CD1c-positive myeloid dendritic cell (primary cell): ENCODE data around the gene THEM4.
"Not testable (repeated sequence)": the region's sequence is repeated elsewhere in the genome, so short reads cannot be mapped to it uniquely, and the experiment has no call there.

Source experiments
- DNase-seq: peaks from one replicate; pipeline ENCODE4 v3.0.0-alpha.2; 2016; ENCODE audit errors: extremely low spot score

THEM4 gene

DNA sequence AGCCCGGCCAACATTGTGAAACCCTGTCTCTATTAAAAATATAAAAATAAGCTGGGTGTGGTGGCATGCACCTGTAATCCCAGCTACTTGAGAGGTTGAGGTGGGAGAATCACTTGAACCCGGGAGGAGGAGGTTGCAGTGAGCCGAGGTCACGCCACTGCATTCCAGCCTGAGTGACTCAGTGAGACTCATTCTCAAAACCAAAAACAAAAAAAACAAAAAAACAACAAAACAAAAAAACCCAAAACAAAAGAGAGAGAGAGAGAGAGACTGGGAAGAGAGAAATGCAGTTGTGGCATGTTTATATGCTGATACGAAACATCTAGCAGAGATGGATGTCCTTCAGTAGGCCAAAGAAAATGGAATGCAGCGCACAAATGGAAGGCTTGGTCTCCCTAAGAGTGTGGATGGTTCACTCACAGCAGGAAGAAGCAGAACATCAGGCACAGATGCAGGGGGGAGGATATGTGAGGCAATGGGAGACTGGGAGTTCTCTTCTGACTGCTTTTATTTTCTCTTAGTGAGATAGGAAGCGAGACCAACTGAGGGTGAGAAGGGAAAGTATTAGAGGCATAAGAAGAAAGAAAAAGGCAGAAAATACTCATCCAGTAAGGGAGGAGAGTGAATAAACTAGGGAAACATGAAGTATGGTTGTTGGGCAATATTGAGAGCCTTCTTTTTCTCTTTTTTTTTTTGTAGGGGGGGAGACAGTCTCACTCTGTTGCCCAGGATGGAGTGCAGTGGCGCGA lies 16.0 kb downstream of the THEM4 start:
- no peak for DNase-seq

DNA sequence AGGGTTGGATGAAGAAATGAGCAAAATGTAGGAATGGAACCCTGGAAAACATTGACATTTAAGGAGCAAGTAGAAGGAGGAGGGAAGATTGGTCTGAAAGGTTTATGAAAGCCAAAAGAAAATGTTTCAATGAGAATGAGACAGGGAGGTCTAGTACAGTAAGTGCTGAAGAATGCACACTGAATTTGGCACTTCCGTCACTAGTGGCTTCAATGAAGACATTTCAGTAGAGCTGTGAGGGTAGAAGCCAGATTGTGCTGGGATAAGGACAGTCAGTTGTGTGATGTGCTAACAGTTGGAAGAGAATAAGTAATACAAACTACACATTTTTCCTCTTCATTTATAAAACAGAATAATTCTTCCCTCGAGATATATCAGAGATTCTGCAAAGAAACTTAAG lies 17.1 kb downstream of the THEM4 start:
- DNase-seq = no peak

DNA sequence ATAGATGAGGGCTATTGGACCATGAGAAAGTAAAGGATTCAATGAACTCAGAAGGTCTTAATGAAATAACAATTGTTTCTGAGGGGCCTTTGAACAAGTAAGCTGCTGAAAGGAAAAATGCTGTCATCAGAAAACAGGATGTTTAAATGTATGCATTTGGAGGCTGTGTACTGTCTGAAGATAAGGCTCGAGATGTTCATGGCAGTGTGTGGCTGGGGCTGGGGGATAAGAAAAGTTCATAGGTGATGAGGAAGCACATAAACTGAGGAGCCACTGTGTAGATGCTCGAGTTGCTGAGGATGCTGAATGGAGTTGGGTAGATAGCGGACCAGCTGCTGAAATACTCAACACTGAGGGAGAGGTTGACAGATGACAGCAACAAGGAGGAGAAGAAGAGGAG lies 17.8 kb downstream of the THEM4 start:
- no peak for DNase-seq

DNA sequence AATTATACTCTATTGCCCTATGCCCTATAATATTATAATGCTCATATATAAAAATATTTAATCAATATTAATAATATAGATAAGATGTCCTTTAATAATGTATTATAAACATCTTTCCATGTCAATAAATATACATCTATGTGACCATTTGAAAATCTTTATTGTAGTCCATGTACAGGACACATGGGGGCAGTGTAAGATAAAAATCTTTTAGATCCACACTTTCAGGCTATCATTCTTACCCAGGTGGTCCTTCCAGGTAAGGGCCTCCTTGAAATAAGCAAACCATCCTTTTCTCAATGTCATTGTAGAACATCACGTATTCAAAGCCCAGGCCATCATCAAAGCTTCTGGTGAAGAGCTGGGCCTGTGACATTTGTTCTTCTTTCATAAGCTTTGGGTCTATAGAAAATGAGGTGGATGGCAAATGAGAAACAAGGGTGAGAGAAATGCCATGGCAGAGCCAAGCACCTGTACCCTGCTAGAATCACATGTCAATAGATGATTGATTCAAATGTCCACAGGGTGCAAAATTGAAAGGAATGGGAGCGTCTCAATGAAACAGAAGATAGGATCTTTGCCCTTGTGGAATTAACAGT lies 20.2 kb downstream of the THEM4 start:
- DNase-seq = no peak

DNA sequence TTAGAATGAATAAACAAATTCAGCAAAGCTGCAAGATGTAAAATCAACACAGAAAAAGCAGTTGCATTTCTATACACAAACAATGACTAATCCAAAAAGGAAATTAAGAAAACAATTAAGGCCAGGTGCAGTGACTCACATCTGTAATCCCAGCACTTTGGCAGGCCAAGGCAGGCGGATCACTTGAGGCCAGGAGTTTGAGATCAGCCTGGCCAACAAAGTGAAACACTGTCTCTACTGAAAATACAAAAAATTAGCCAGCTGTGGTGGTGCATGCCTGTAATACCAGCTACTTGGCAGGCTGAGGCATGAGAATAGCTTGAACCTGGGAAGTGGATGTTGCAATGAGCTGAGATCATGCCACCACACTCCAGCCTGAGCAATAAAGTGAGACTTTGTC lies 22.3 kb downstream of the THEM4 start:
- no peak for DNase-seq

DNA sequence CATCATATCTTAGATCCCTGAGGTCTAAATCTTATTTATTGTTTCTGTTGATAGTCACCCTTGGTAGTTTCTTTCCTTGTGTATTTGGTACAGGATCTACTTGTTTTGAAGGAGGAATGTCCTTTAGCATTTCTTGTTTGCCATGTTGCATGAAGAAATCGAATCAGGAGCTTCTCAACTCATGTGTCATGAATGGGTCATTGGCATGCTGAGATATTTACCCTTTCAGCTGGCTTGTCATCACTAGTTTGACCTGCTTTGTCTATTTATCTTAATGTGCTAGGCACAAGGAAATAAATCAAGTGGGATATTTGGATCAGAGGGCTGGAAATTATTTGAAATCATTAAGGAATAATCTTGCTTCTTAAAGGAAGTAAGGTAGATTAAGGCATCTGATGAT lies 23.8 kb downstream of the THEM4 start:
- DNase-seq = no peak

DNA sequence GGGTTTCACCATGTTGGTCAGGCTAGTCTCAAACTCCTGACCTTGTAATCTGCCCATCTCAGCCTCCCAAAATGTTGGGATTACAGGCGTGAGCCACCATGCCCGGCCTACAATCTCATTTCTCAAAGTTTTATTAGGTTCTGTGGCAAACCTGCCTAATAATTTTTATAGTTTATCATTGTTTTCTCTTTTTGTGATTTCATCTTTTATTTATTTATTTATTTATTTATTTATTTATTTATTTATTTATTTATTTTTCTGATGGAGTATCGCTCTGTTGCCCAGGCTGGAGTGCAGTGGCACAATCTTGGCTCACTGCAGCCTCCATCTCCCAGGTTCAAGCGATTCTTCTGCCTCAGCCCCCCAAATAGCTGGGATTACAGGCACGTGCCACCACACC lies 24.4 kb downstream of the THEM4 start:
- DNase-seq = not testable (repeated sequence)

DNA sequence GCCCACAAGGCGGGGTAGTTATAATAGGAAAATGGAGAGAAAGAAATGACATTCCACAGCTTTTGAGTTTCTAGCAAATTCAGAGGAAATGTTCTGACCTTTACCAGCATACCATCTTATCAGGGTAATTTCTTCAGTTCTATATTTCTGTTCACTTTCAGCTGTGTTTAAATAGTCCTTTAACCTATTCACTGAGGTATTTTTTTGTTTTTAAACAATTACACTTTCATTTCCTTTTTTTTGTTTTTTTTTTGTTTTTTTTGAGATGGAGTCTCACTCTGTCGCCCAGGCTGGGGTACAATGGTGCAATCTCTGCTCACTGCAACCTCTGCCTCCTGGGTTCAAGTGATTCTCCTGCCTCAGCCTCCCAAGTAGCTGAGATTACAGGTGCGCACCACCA lies 24.9 kb downstream of the THEM4 start:
- not testable (repeated sequence) for DNase-seq

DNA sequence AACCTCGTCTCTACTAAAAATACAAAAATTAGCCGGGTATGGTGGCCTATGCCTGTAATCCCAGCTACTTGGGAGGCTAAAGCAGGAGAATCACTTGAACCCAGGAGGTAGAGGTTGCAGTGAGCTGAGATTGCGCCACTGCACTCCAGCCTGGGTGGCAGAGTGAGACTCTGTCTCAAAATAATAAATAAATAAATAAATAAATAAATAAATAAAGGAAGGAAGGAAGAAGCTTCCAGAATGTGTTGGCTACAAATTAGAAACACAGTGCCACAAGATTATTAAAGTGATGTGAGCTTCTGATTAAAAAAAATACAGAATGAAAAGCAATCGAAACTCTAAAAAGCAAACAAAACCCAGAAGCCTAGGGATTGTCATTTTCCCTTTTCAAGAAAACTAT lies 25.4 kb downstream of the THEM4 start:
- DNase-seq = not testable (repeated sequence)

DNA sequence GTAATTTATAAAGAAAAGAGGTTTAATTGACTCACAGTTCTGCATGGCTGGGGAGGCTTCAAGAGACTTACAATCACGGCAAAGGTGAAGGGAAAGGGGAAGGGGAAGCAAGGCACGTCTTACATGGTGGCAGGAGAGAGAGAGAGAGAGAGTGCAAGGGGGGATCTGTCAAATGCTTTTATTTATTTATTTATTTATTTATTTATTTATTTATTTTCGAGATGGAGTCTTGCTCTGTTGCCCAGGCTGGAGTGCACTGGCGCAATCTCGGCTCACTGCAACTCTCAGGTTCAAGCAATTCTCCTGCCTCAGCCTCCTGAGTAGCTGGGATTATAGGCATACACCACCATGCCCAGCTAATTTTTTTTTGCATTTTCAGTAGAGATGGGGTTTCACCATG lies 26.4 kb downstream of the THEM4 start:
- DNase-seq = not testable (repeated sequence)

DNA sequence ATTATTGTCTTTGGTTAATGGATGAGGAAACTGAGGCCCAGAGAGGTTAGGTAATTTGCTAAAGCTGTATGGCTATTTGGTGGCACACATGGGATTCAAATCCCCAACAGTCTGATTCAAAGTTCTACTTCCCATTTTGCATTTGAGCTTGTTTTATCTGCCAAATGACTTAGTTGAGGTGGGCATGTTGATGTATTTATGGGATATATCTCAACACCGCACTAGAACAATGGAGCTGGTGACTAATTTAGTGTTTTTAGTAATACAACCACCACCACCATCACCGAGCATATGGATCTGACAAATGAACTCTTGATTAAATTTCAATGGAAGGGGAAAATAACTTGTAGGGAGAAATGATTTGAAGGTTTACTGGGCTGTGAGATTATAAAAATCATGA lies 26.8 kb downstream of the THEM4 start:
- no peak for DNase-seq

DNA sequence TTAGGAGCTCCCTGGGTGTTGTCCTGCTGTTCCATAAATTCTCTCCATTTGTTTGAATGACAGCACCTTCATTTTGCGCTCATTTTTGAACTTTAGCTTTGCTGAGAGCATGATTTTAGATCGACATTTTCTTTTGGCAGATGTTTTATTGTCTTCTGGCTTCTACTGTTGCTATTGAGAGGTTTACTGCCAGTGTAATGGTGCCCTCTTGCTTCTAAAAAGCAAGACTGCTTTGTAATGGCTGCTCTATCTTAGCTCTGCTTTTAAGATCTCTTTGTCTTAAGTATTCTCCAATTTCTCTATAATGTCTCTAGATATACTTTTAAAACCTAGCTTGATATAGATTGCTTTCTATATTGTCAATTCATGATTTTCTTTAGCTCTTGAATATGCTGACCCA lies 27.8 kb downstream of the THEM4 start:
- no peak for DNase-seq

DNA sequence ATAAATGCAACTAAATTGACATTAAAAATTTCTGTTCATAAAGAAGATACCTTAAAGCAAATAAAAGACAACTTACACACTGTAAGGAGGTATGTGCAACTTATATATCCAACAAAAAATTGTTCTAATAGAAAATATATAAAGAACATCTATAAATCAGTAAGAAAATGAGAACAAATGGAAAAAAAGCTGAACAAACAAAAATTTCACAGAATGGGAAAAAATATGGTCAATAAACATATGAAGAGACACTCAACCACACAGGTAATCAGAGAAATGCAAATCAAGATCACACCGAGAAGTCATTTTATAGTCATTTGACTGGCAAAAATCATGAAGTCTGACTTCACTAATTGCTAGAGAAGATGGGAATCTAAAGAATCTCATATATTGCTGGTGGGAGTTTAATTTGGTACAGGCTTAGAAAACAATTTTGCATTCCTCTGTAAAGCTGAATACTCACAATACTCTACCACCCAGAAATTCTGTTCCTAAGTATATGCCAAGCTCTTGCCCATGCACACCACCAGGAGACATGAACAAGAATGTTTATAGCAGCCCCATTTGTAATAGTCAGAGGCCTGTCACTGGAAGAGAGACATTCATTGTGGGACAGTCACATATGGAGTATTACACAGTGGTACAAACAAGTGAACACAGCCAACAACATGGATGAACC lies 33.8 kb downstream of the THEM4 start:
- no peak for DNase-seq

DNA sequence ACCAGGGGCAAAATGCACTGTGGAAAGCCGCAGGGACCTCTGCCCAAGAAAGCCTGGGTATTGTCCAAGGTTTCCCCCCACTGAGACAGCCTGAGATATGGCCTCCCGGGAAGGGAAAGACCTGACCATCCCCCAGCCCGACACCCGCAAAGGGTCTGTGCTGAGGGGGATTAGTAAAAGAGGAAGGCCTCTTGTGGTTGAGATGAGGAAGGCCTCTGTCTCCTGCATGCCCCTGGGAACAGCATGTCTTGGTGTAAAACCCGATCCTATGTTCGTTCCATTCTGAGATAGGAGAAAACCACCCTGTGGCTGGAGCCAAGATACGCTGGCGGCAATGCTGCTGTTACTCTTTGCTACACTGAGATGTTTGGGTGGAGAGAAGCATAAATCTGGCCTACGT lies 36.5 kb downstream of the THEM4 start:
- DNase-seq = not testable (repeated sequence)

DNA sequence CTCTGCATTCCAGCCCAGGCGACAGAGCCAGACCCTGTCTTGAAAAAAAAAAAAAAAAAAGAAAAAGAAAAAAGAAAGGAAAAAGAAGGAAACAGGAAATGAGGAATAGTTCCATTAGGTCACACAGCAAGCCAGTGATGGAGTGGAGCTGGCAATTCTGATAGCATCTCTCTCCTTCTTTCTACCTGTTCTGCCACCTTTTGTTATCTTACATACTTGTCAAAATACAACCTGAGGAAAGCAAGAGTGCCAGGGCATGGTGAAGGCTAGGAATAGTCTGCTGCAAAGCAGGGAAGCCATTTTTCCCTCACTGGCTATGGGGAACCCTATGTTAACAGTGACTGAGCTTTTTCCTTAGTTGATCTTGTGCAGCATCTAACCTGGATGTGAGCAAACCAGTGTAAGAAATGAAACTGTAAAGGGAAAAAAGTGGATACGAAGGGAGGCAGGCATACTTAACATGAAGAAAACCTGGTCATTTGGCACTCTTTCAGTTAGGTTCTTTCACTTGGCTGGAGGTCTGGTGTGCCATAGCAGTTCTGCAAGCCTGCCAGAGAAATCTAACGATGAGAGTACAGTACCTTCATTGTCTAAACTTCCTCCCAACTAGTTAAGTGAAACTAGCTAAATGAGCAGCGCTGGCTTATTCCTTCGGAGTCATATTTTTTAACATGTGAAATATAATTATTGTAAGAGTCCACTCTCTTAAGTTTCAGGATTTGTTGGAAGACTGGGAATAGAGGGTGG lies 37.9 kb downstream of the THEM4 start:
- DNase-seq = no peak

DNA sequence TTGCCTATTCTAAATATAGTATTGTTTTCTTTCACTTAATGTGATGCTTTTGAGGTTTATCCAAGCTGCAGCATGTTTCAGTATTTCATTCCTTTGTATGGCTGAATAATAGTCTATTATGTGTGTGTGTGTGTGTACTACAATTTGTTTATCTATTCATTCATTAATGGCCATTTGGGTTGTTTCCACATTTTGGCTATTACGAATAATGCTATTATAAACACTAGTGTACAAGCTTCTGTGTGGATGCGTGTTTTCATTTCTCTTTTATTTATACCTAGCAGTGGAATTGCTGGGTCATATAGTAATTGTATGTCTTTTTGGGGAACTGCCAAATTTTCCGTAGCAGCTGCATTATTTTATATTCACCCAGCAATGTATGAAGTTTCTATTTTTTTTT lies 40.8 kb downstream of the THEM4 start:
- DNase-seq = peak; percentile 28

DNA sequence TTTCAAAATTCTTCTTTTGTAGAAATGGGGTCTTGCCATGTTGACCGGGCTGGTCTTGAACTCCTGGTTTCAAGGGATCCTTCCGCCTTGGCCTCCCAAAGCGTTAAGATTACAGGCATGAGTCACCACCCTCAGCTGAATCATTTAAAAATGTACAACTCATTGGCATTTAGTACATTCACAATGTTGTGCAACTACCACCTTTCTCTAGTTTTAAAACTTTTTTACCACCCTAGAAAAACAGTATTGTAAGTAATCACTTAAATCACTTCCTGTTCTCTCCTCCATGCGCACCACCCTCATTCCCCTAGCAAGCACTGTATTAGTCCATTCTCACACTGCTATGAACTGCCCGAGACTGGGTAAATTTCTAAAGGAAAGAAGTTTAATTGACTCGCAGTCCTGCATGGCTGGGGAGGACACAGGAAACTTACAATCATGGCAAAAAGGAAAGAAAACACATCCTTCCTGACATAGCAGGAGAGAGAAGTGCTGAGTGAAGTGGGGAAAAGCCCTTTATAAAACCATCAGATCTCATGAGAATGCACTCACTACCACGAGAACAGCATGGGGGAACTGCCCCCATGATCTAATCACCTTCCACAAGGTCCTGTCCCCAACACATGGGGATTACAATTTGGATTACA lies 41.4 kb downstream of the THEM4 start:
- peak; percentile 72 for DNase-seq

DNA sequence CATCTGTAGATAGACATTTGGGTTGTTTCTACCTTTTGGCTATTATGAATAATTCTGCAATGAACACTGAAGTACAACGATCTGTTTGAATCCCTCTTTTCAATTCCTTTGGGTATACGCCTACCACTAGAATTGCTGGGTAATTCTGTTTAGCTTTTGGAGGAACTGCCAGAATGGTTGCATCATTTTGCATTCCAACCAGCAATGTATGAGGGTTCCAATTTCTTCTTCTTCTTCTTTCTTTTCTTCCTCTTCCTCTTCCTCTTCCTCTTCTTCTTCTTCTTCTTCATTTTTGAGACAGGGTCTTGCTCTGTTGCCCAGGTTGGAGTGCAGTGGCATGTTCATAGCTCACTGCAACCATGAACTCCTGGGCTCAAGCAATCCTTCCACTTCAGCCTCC lies 42.0 kb downstream of the THEM4 start:
- peak; percentile 55 for DNase-seq

DNA sequence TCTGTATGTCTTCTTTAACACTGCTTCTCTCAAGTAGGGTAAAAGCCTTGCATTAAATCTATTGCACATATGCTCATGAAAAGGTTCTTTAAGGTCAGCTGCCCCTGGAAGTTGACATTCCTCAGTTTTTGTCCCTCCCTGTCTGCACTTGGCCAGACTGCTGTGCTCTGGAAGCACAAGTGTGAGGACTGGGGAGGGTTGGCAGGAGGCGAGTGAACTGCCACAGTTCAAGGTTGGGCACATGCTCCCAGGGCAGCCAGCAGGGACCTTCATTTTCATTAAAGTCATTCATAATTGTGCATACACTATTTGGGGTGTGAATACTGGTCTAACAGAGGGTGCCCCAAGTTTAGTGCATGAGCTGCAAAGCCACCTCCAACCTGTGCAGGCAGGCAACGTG lies 44.9 kb downstream of the THEM4 start:
- no peak for DNase-seq

DNA sequence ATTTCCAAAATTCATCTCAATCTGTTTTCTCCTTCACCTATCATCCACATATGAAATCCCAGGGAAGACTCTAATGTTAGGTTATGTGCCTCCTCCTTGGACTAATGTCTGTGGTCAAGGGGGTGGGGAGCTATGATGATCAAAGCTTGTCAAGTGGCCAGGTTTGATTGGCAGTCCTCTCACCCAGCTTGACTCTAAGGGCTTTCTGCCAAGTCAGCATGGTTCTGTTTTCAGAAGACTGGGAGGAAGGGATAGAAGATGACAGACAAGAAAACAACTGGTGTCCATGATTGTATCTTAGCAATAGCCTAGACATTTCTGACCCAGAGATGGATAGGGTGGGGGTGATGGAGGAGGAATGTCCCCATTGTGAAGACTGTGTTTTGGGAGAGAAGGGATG lies 46.7 kb downstream of the THEM4 start:
- DNase-seq = no peak

DNA sequence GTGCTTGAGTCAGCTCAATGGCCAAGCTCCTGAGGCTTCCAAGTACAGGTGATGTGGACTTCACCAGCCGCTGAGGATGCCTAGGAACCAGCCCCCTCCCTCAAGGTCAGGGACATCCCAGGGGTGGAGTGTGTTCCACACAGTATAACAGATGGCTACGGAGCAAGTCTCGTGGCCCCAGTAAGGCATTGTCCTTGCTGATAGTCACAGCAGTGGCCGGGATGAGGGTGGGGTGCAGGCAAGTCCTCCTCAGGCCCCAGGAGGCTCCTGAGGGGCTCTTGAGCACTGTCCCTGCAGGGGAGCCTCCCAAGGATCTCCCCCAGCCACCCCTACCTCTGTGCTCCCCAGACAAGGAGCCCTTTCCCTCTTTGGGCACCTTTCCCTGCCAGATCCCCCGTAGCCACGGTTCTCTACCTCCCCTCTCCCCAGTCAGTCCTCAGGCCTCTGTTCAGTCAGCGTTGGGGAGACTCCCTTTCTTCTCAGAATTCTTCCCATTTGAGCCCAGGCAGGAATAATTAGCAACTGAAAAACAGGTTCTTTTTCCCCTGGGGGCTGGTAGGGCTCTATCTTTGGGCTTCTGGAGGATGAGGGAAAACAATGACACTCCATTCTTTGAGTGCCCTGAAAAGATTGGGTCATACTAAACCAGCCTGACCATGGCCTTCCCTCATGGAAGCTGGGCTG lies 48.7 kb downstream of the THEM4 start:
- no peak for DNase-seq
